Measurements from ENCODE around the gene TMEM233. TPM values are rescaled to one million over a fixed set of nuclear protein-coding genes. Genes with fewer than 3 reads are reported as not detected.

The TMEM233 gene
- total RNA-seq, 1 experiment from 2014 or later, result not detected

GRCh38 chr12:119683413-119683812 lies 89.8 kb downstream of the TMEM233 start:
- Histone ChIP-seq H3K4me3 (replicated peaks in 1 of 2; ENCODE audit: low read depth in 1 of 2, low read length in 2 of 2) (no peak overlapping the region), H3K9me2 (ENCODE audit: insufficient read depth) (no peaks in the 10 kb centered on the region), H4K20me1 (ENCODE audit: insufficient read depth) (no peaks in the 10 kb centered on the region), H3K9me3 (ENCODE audit: control insufficient read depth in 1 of 2, insufficient read depth in 1 of 2, low read depth in 1 of 2, low read length in 2 of 2) (no peaks in the 10 kb centered on the region), H3K4me1 (ENCODE audit: control insufficient read depth in 1 of 2, insufficient read depth in 2 of 2, low read length in 2 of 2) (no peaks in the 10 kb centered on the region), H3K79me2 (ENCODE audit: insufficient read depth, low read length) (no peaks in the 10 kb centered on the region), H3K27me3 (ENCODE audit: insufficient read depth, low read length) (no peaks in the 10 kb centered on the region), H2AFZ (ENCODE audit: low read depth, low read length, poor library complexity, severe bottlenecking) (no peak overlapping the region), H3K27ac (ENCODE audit: low read depth, low read length) (no peak overlapping the region), H3K4me2 (ENCODE audit: low read length) (no peak overlapping the region), H3K9ac (ENCODE audit: low read length) (no peak overlapping the region), H3K36me3 (ENCODE audit: control insufficient read depth in 1 of 2, insufficient read depth in 2 of 2, low read length in 2 of 2) (peaks cover 21 to 34% of the 10 kb centered on the region in 2 experiments)
- ATAC-seq (no peak), DNase-seq (ENCODE audit: low read depth, low spot score) (no peak)
- no peak for TF ChIP-seq EZH2phosphoT487 (IDR thresholded peaks at IDR 0.05; ENCODE audit: borderline replicate concordance)
- TF ChIP-seq YY1 (IDR thresholded peaks at IDR 0.05; ENCODE audit: extremely low read depth, insufficient replicate concordance, low read depth, low read length), result no peak
- TF ChIP-seq CTCF (IDR thresholded peaks at IDR 0.05 in 2 of 3, conservative IDR thresholded peaks at IDR 0.05 in 1 of 3; ENCODE audit: borderline replicate concordance in 1 of 3, insufficient read depth in 1 of 3, low read depth in 2 of 3, low read length in 2 of 3), result no peak
- no peak for TF ChIP-seq ZBTB33 (IDR thresholded peaks at IDR 0.05; ENCODE audit: extremely low read depth, insufficient replicate concordance, low read length)
- TF ChIP-seq SRF (IDR thresholded peaks at IDR 0.05; ENCODE audit: low read depth), result no peak
- no peak for TF ChIP-seq EGR1 (IDR thresholded peaks at IDR 0.05; ENCODE audit: low read depth)
- TF ChIP-seq RAD21 (IDR thresholded peaks at IDR 0.05; ENCODE audit: low read depth), result no peak
- TF ChIP-seq ELF1 (IDR thresholded peaks at IDR 0.05; ENCODE audit: borderline replicate concordance, low read depth), result no peak
- TF ChIP-seq SIN3A (IDR thresholded peaks at IDR 0.05; ENCODE audit: low read depth), result no peak
- TF ChIP-seq MAX (IDR thresholded peaks at IDR 0.05), result no peak
- no TSS peak for BruUV-seq (replicated peaks)
- CTCF ChIA-PET, result no interaction called here
- RAD21 ChIA-PET (ENCODE audit: low non-redundant PET in 1 of 2, low total read pairs in 2 of 2, uncharacterized antibody in 2 of 2, unreplicated experiment in 2 of 2), result no interaction called here
- POLR2A ChIA-PET, result no interaction called here
- intact Hi-C loops (cut with micrococcal nuclease), result no loop called here
